Ishikawa (cell line): ENCODE measurements around the gene DIS3L2.

Source experiments
- CEBPB ChIP-seq: IDR thresholded peaks from 2 replicates; pipeline ENCODE4 v1.6.1; 2012
- EP300 ChIP-seq: IDR thresholded peaks from 2 replicates; pipeline ENCODE4 v1.6.1; 2012; ENCODE audit warnings: borderline replicate concordance
- NFIC ChIP-seq: IDR thresholded peaks from 2 replicates; pipeline ENCODE4 v1.6.1; 2012
- RAD21 ChIP-seq: IDR thresholded peaks from 2 replicates; pipeline ENCODE4 v1.6.1; 2012; ENCODE audit warnings: low read depth
- TAF1 ChIP-seq: IDR thresholded peaks from 2 replicates; pipeline ENCODE4 v1.6.1; 2012; ENCODE audit warnings: low read depth, mild to moderate bottlenecking
- TCF12 ChIP-seq: IDR thresholded peaks from 2 replicates; pipeline ENCODE4 v1.6.1; 2012; ENCODE audit warnings: low read depth
- TEAD4 ChIP-seq: IDR thresholded peaks from 2 replicates; pipeline ENCODE4 v1.6.1; 2012
- YY1 ChIP-seq: IDR thresholded peaks from 2 replicates; pipeline ENCODE4 v1.6.1; 2012; ENCODE audit warnings: low read depth
- TF ChIP-seq, protein P1 (sequence below): IDR thresholded peaks from 2 replicates; pipeline ENCODE4 v1.6.1; 2012; ENCODE audit warnings: low read depth, mild to moderate bottlenecking
- TF ChIP-seq, protein P2 (sequence below): IDR thresholded peaks from 2 replicates; pipeline ENCODE4 v1.6.1; 2012
- TF ChIP-seq, protein P3 (sequence below): IDR thresholded peaks from 2 replicates; pipeline ENCODE4 v1.6.1; 2012

DNA sequence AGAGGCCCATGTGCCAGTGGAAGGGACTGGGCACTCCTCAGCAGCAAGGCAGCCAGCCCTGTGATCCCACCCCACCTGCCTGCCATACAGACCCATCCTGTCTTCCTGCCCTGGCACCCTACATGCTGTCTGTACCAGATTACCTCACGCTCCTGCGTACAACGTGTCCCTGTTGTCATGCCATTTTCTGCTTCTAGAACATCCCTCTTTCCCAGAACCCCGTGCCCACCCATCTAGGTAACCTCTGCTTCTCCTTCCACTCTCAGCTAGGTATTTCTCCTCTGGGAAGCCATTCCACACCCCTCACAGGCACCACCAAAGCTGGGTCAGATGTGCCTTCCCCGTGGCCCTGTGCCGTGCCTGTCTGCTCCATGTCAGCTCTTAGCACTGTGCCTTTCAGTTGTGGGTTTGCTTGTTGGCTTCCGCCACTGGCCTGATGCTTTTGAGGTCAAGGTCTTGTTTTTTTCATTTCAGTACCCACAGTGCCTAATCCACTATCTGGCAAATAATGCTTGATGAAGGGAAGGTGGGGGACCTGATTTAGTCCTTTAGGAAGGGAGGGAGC is 345.3 kb downstream of the DIS3L2 start:
- TF ChIP-seq YY1 = no peak
- TF ChIP-seq TAF1 = no peak
- TF ChIP-seq TCF12 = no peak
- TF ChIP-seq EP300 = no peak
- TF ChIP-seq, protein P1, sequence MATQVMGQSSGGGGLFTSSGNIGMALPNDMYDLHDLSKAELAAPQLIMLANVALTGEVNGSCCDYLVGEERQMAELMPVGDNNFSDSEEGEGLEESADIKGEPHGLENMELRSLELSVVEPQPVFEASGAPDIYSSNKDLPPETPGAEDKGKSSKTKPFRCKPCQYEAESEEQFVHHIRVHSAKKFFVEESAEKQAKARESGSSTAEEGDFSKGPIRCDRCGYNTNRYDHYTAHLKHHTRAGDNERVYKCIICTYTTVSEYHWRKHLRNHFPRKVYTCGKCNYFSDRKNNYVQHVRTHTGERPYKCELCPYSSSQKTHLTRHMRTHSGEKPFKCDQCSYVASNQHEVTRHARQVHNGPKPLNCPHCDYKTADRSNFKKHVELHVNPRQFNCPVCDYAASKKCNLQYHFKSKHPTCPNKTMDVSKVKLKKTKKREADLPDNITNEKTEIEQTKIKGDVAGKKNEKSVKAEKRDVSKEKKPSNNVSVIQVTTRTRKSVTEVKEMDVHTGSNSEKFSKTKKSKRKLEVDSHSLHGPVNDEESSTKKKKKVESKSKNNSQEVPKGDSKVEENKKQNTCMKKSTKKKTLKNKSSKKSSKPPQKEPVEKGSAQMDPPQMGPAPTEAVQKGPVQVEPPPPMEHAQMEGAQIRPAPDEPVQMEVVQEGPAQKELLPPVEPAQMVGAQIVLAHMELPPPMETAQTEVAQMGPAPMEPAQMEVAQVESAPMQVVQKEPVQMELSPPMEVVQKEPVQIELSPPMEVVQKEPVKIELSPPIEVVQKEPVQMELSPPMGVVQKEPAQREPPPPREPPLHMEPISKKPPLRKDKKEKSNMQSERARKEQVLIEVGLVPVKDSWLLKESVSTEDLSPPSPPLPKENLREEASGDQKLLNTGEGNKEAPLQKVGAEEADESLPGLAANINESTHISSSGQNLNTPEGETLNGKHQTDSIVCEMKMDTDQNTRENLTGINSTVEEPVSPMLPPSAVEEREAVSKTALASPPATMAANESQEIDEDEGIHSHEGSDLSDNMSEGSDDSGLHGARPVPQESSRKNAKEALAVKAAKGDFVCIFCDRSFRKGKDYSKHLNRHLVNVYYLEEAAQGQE = no peak
- TF ChIP-seq RAD21 = no peak
- TF ChIP-seq, protein P2, sequence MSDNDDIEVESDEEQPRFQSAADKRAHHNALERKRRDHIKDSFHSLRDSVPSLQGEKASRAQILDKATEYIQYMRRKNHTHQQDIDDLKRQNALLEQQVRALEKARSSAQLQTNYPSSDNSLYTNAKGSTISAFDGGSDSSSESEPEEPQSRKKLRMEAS = no peak
- no peak for TF ChIP-seq CEBPB
- TF ChIP-seq, protein P3, sequence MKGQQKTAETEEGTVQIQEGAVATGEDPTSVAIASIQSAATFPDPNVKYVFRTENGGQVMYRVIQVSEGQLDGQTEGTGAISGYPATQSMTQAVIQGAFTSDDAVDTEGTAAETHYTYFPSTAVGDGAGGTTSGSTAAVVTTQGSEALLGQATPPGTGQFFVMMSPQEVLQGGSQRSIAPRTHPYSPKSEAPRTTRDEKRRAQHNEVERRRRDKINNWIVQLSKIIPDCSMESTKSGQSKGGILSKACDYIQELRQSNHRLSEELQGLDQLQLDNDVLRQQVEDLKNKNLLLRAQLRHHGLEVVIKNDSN = no peak
- no peak for TF ChIP-seq TEAD4
- TF ChIP-seq NFIC = no peak
